Small intestine (tissue), 7 donors: ENCODE results near the gene ZNF501. TPM values are rescaled to one million over a fixed set of nuclear protein-coding genes. Genes with fewer than 3 reads are reported as not detected.
A peak's percentile ranks its signal among the peaks of the same experiment; 100 is the strongest.

ENCODE experiments used
- DNase-seq, 2 donors: peaks; one replicate each; pipeline versions ENCODE4 v3.0.0 to v3.0.0-alpha.2; 2013
- FAIRE-seq: peaks from 2 replicates; lab custom pipeline; 2012; peaks lifted over from hg19 to GRCh38; lab: Jason Lieb, UNC
- H3K27ac ChIP-seq, 3 donors: one replicate each; pipeline ENCODE4 v1.5.1; 2013; ENCODE audit warnings: low read length in 2 of 3, mild to moderate bottlenecking in 2 of 3, control low read depth in 1 of 3, inconsistent platforms in 1 of 3, low read depth in 1 of 3, moderate library complexity in 1 of 3
- H3K27me3 ChIP-seq, 3 donors: one replicate each; pipeline ENCODE4 v1.6.1; 2013; ENCODE audit warnings: low read length in 3 of 3, inconsistent platforms in 1 of 3; ENCODE audit not compliant: control insufficient read depth in 3 of 3, insufficient read depth in 3 of 3
- H3K36me3 ChIP-seq, 3 donors: one replicate each; pipeline ENCODE4 v1.6.1; 2013; ENCODE audit warnings: low read length in 3 of 3, inconsistent platforms in 1 of 3, low read depth in 1 of 3, mild to moderate bottlenecking in 1 of 3, moderate library complexity in 1 of 3; ENCODE audit not compliant: control insufficient read depth in 3 of 3, insufficient read depth in 2 of 3
- H3K4me1 ChIP-seq, 3 donors: one replicate each; pipeline ENCODE4 v1.6.1; 2013; ENCODE audit warnings: low read length in 2 of 3, inconsistent platforms in 1 of 3, low read depth in 1 of 3, mild to moderate bottlenecking in 1 of 3, moderate library complexity in 1 of 3; ENCODE audit not compliant: control insufficient read depth in 3 of 3, insufficient read depth in 2 of 3
- H3K4me3 ChIP-seq, 3 donors: one replicate each; pipeline ENCODE4 v1.5.1; 2013; ENCODE audit warnings: low read length in 3 of 3, control low read depth in 1 of 3, inconsistent platforms in 1 of 3, low read depth in 1 of 3, mild to moderate bottlenecking in 1 of 3, moderate library complexity in 1 of 3
- H3K9me3 ChIP-seq, 2 donors: one replicate each; pipeline ENCODE4 v1.6.1; 2013; ENCODE audit warnings: low read depth in 1 of 2, low read length in 1 of 2; ENCODE audit not compliant: control insufficient read depth in 2 of 2, insufficient read depth in 1 of 2
- WGBS, 3 donors: extraction: QIAGEN DNeasy Blood & Tissue Kit; methylation state at CpG; one replicate each; pipeline ENCODE4 v1.1.7; 2013; 5-methylcytosine and 5-hydroxymethylcytosine counted together
- polyA plus RNA-seq, 4 donors: library from polyadenylated mRNA; stranded (reverse) in 3 of 4; unstranded in 1 of 4; fragments of 200-250 nt in 3 of 4; fragments of 120-200 nt in 1 of 4; gene quantifications; one replicate each; pipeline versions ENCODE4 v1.2.1 to v1.2.3, GENCODE V29; 2013
- donor health status: healthy with polysubstance abuse.
- donor health status: control.
- donor health status: control.
- donor health status: Bipolar disorder and iron deficiency.
- donor health status: healthy.

ZNF501 gene
- polyA plus RNA-seq, 4 donors = 0.89 to 5.0 (median 1.5) TPM

DNA sequence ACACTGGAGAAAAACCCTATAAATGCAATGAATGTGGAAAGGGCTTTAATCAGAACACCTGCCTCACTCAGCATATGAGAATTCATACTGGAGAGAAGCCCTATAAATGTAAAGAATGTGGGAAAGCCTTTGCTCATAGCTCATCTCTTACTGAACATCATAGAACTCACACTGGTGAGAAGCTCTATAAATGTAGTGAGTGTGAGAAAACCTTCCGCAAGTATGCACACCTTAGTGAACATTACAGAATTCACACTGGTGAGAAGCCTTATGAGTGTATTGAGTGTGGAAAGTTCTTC lies 7.4 kb upstream of the ZNF501 start:
- no peaks in the 10 kb centered on the region for H3K4me1 ChIP-seq
- no peak for DNase-seq
- H3K27me3 ChIP-seq = no peaks in the 10 kb centered on the region
- WGBS, 3 donors = 94 to 100% (median 95%) methylated on average over 1 of the region's 1 CpG
- H3K9me3 ChIP-seq = peaks cover 7 to 84% of the 10 kb centered on the region in 2 donors
- peaks cover 2 to 15% (median 9%) of the 10 kb centered on the region in 3 donors for H3K36me3 ChIP-seq
- H3K4me3 ChIP-seq = no peak overlapping the region
- FAIRE-seq = no peak
- no peak overlapping the region for H3K27ac ChIP-seq

DNA sequence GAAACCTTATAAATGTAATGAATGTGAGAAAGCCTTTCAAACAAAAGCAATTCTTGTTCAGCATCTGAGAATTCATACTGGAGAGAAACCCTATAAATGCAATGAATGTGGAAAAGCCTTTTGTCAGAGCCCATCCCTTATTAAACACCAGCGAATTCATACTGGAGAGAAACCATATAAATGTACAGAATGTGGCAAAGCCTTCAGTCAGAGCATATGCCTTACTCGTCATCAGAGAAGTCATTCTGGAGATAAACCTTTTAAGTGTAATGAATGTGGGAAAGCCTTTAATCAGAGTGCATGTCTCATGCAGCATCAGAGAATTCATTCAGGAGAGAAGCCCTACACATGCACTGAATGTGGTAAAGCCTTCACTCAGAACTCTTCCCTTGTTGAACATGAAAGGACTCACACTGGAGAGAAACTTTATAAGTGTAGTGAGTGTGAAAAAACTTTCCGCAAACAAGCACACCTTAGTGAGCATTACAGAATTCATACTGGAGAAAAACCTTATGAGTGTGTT lies 5.3 kb downstream of the ZNF501 start:
- DNase-seq (no peak), FAIRE-seq (no peak)
- Histone ChIP-seq H3K4me3 (no peak overlapping the region), H3K4me1 (peaks cover 0 to 5% (median 0%) of the 10 kb centered on the region in 3 donors), H3K9me3 (peaks cover 3 to 46% of the 10 kb centered on the region in 2 donors), H3K27ac (no peak overlapping the region), H3K36me3 (peaks cover 3 to 4% (median 3%) of the 10 kb centered on the region in 3 donors), H3K27me3 (peaks cover 0 to 2% (median 0%) of the 10 kb centered on the region in 3 donors)
- WGBS, 3 donors = 90 to 94% (median 91%) methylated on average over 3 of the region's 3 CpGs

DNA sequence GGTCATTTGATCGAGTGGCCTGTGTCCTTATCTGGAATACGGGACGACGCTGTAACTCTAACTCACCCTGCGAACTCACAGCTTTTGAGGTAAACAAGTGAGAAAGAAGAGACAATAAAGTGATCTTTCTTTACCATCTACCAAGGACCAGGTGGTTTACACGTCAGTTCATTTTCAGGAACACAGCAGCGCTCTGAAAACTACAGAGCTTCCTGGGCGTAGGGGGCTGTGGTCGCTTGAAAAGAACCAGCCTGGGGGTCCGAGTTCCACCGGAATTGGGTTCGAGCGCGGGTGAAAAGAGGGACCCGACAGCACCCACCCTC lies 31.6 kb downstream of the ZNF501 start:
- H3K36me3 ChIP-seq = peaks cover 2 to 12% (median 2%) of the 10 kb centered on the region in 3 donors
- H3K27ac ChIP-seq = peak overlapping the region; percentile 45 to 93 (median 83)
- H3K4me3 ChIP-seq = peak overlapping the region; percentile 76 to 99 (median 92)
- DNase-seq (no peak), FAIRE-seq (no peak)
- no peaks in the 10 kb centered on the region for H3K27me3 ChIP-seq
- 1 to 3% (median 2%) methylated on average over 15 of the region's 15 CpGs for WGBS, 3 donors
- H3K4me1 ChIP-seq = no peaks in the 10 kb centered on the region
- H3K9me3 ChIP-seq = peaks cover 0 to 35% of the 10 kb centered on the region in 2 donors

DNA sequence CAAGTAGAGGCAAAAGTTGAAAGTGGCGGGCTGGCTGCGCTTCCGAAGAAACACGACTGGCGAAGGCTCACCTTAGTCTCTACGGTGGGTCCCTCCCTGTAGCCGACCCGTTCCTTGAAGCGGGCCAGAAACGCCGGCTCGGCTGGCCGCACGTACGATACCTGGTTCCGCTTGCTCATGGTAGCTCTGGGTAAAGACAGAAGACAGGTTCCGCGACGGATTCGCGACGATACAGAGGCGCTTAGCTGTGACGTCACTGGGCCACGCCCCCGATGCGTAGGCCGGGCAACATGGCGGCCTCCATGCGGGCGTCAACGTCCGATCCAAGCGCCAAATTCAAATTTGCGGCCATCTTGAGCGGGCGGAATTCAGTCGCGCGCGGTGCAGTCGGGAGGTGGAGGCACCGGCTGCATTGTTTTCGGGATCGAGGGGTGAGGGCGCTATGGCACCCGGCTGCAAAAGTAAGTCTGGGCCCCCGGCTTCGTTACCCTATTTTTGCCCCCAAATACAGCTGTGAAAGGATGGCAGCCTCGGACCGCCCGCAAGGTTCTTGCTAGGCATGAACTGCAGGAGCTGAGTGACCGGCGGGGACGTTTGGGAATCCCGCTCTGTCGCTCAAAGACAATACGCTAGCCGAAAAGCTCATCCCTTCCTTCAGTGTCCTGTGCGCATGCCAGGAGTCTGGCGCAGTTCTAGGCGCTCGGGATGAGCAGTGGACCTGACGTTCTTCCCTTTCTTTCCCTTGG lies 32.2 kb downstream of the ZNF501 start, which contains the start of the genes KIAA1143 and KIF15:
KIAA1143 (minus strand) TSS at position 196 of the 746 bp plus-strand sequence; CDS start at position 179, 17 bp downstream.
KIF15 (plus strand) TSS at position 371 of the 746 bp plus-strand sequence; CDS start at position 443, 72 bp downstream.
- DNase-seq (peak; percentile 95 to 99), FAIRE-seq (no peak)
- Histone ChIP-seq H3K4me3 (peak within 1 kb of the TSS; percentile 76 to 99 (median 92)), H3K4me1 (no peaks in the 10 kb centered on the region), H3K27ac (peak within 1 kb of the TSS; percentile 45 to 93 (median 83)), H3K9me3 (peaks cover 0 to 35% of the 10 kb centered on the region in 2 donors), H3K27me3 (no peaks in the 10 kb centered on the region), H3K36me3 (peaks cover 0 to 11% (median 2%) of the 10 kb centered on the region in 3 donors)
- 0% methylated on average over 64 of the region's 64 CpGs for WGBS, 3 donors

DNA sequence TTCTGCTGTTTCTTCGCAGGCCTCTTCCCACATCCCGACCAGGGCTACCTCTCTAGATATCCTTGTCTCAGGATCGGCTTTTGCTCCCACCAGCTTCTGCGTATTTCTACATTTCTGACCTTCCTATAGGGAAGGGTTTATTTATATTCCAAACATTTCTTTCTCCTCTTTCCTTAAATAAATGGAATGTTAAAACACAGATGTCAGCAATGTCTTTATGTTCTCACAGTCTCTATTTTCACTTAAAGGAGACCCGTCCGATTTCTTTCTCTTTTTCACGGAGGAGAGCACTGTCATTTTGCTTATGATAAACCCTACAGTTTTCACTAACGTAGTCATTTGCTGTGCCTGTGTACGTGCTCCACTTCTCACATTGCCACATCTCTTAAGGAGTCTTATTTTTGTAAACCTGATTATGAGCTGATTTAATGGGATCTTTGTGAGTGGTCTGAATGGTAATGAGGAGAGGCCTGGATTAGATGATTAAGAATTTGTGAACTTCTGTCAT lies 32.8 kb downstream of the ZNF501 start:
- no peaks in the 10 kb centered on the region for H3K4me1 ChIP-seq
- FAIRE-seq = no peak
- H3K9me3 ChIP-seq = peaks cover 0 to 32% of the 10 kb centered on the region in 2 donors
- no peaks in the 10 kb centered on the region for H3K27me3 ChIP-seq
- H3K4me3 ChIP-seq = peak overlapping the region; percentile 76 to 99 (median 92)
- H3K27ac ChIP-seq = no peak overlapping the region
- DNase-seq = no peak
- peaks cover 0 to 11% (median 2%) of the 10 kb centered on the region in 3 donors for H3K36me3 ChIP-seq
- 1 to 2% (median 2%) methylated on average over 9 of the region's 9 CpGs for WGBS, 3 donors

DNA sequence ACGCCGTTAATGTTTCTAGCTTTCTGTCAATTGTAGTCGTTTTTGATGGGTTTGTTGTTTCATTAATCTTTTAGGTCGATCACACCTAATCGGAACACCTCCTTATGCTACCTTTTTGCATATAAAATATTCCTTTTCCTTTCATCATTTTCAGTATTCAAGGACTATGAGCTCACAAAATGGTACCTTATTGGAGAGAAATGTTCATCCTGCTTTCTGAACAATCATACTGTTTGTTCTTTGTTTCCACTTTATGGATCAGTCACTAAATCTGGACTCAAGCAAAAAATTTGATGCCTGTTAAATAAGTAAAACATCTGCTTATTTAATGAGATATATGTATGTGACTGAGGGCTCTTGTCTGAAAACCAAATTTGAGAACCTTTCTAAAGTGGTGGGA lies 33.3 kb downstream of the ZNF501 start:
- 28 to 38% (median 34%) methylated on average over 5 of the region's 5 CpGs for WGBS, 3 donors
- no peak for FAIRE-seq

DNA sequence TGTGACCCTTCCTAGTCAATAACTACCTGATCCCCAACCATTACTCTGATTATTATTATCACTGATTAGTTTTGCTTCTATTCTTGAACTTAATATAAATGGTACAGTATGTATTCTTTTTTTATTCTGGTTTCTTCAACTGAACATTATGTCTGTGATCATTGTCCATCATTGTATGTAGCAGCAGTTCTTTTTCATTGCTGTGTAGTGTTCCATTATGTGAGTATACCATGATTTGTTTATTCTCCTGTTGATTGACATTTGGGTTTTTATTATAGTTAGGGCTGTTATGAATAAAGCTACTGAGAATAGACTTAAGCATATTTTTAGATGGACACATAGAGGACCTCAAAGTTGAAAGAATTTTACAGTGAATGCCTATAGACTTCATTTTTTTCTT lies 34.8 kb downstream of the ZNF501 start:
- Histone ChIP-seq H3K27ac (no peak overlapping the region), H3K27me3 (no peaks in the 10 kb centered on the region), H3K4me3 (no peak overlapping the region), H3K4me1 (no peaks in the 10 kb centered on the region), H3K36me3 (peaks cover 0 to 7% (median 2%) of the 10 kb centered on the region in 3 donors), H3K9me3 (peaks cover 0 to 34% of the 10 kb centered on the region in 2 donors)
- DNase-seq (no peak), FAIRE-seq (no peak)

More for the DNA sequence above, 33.3 kb downstream of the ZNF501 start:
- no peaks in the 10 kb centered on the region for H3K27me3 ChIP-seq
- peak overlapping the region in 1 of 3 donors; percentile 99 for H3K4me3 ChIP-seq
- H3K36me3 ChIP-seq = peaks cover 0 to 11% (median 2%) of the 10 kb centered on the region in 3 donors
- DNase-seq = no peak
- peaks cover 0 to 31% of the 10 kb centered on the region in 2 donors for H3K9me3 ChIP-seq
- no peaks in the 10 kb centered on the region for H3K4me1 ChIP-seq
- no peak overlapping the region for H3K27ac ChIP-seq

DNA sequence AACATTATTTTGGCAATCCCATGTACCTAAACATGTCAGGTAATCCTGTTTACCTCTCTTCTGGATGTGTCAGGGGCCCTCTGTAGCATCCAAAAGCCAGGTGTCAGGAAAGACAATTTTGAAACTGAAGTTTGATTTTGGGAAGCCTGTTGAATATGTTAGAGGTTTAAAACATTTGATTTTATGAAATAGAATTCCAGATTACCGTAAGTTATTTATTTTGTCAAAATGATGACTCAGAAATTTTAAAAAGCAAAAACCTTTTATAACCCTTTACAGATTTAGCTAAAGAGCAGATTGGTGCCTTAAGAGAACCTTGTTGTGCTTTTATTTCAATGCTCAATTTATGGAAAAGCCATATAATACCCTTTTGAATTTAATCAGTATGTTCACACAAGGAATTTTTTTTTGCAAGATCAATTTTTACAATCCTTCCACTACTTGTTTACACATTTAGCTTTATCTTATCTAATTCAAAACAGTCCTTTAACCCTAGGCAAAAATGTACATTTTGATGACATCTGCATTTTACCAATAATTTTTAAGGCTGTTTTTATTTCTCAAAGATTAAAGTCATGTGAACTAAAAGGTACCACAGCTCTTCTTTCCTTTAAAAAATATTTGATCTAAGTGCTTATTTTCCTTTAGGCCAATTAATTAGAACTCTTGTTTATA lies 42.1 kb downstream of the ZNF501 start:
- WGBS, 3 donors = 97 to 100% (median 98%) methylated on average over 1 of the region's 1 CpG
- H3K4me1 ChIP-seq = no peaks in the 10 kb centered on the region
- no peak for FAIRE-seq
- H3K27ac ChIP-seq = no peak overlapping the region
- no peak overlapping the region for H3K4me3 ChIP-seq
- peaks cover 0 to 43% of the 10 kb centered on the region in 2 donors for H3K9me3 ChIP-seq
- peaks cover 0 to 12% (median 0%) of the 10 kb centered on the region in 3 donors for H3K36me3 ChIP-seq
- DNase-seq = no peak
- no peaks in the 10 kb centered on the region for H3K27me3 ChIP-seq
